ES-I3 (cell line): ENCODE data around the gene JMJD1C.

ENCODE experiments used
- H3K36me3 ChIP-seq: 2 replicates; pipeline ENCODE4 v1.6.1; 2013; ENCODE audit warnings: mild to moderate bottlenecking, low read length, control low read depth, moderate library complexity; ENCODE audit not compliant: insufficient read depth
- H3K4me1 ChIP-seq: 2 replicates; pipeline ENCODE4 v1.6.1; 2013; ENCODE audit warnings: mild to moderate bottlenecking, control low read depth, low read length; ENCODE audit not compliant: insufficient read depth
- H3K9ac ChIP-seq: 2 replicates; pipeline ENCODE4 v1.6.1; 2013; ENCODE audit warnings: low read depth, mild to moderate bottlenecking, low read length, moderate library complexity
- H3K9me3 ChIP-seq: 2 replicates; pipeline ENCODE4 v1.6.1; 2013; ENCODE audit warnings: mild to moderate bottlenecking, low read length, moderate library complexity; ENCODE audit not compliant: control insufficient read depth, insufficient read depth

Gene JMJD1C

GRCh38 chr10:63466144-63466935 is 563 bp upstream of the JMJD1C start:
- H3K4me1 ChIP-seq, result peaks cover 7% of the 10 kb centered on the region
- peak overlapping the region; percentile 91 for H3K9ac ChIP-seq
- H3K36me3 ChIP-seq, result no peaks in the 10 kb centered on the region
- H3K9me3 ChIP-seq, result peaks cover 5% of the 10 kb centered on the region

- Histone ChIP-seq H3K36me3 (no peaks in the 10 kb centered on the region), H3K9ac (peak overlapping the region; percentile 91), H3K9me3 (peaks cover 5% of the 10 kb centered on the region), H3K4me1 (peaks cover 7% of the 10 kb centered on the region)
Measured at GRCh38 chr10:63464402-63465292, 1.1 kb downstream of the JMJD1C start.

- Histone ChIP-seq H3K4me1 (peaks cover 11% of the 10 kb centered on the region), H3K9me3 (peaks cover 5% of the 10 kb centered on the region), H3K36me3 (no peaks in the 10 kb centered on the region), H3K9ac (no peak overlapping the region)
Measured at GRCh38 chr10:63462442-63462841, 3.3 kb downstream of the JMJD1C start.

- no peak overlapping the region for H3K9ac ChIP-seq
- peaks cover 5% of the 10 kb centered on the region for H3K9me3 ChIP-seq
- H3K4me1 ChIP-seq, result peaks cover 21% of the 10 kb centered on the region
- no peaks in the 10 kb centered on the region for H3K36me3 ChIP-seq
Measured at GRCh38 chr10:63458177-63458576, 7.6 kb downstream of the JMJD1C start.

GRCh38 chr10:63457594-63457993 is 8.2 kb downstream of the JMJD1C start:
- Histone ChIP-seq H3K4me1 (peaks cover 21% of the 10 kb centered on the region), H3K9me3 (peaks cover 3% of the 10 kb centered on the region), H3K36me3 (no peaks in the 10 kb centered on the region), H3K9ac (no peak overlapping the region)

- Histone ChIP-seq H3K36me3 (no peaks in the 10 kb centered on the region), H3K4me1 (peaks cover 21% of the 10 kb centered on the region), H3K9ac (no peak overlapping the region), H3K9me3 (no peaks in the 10 kb centered on the region)
Measured at GRCh38 chr10:63456437-63457210, 9.2 kb downstream of the JMJD1C start.

- Histone ChIP-seq H3K9ac (no peak overlapping the region), H3K36me3 (no peaks in the 10 kb centered on the region), H3K4me1 (peaks cover 21% of the 10 kb centered on the region), H3K9me3 (no peaks in the 10 kb centered on the region)
Measured at GRCh38 chr10:63455507-63455906, 10.3 kb downstream of the JMJD1C start.

GRCh38 chr10:63454631-63455030 is 11.1 kb downstream of the JMJD1C start:
- Histone ChIP-seq H3K9me3 (no peaks in the 10 kb centered on the region), H3K4me1 (peaks cover 21% of the 10 kb centered on the region), H3K36me3 (no peaks in the 10 kb centered on the region), H3K9ac (no peak overlapping the region)

- Histone ChIP-seq H3K9me3 (no peaks in the 10 kb centered on the region), H3K4me1 (peaks cover 12% of the 10 kb centered on the region), H3K36me3 (no peaks in the 10 kb centered on the region), H3K9ac (no peak overlapping the region)
Measured at GRCh38 chr10:63452524-63452923, 13.3 kb downstream of the JMJD1C start.

GRCh38 chr10:63446716-63447440 is 18.9 kb downstream of the JMJD1C start:
- Histone ChIP-seq H3K9ac (no peak overlapping the region), H3K36me3 (no peaks in the 10 kb centered on the region), H3K9me3 (no peaks in the 10 kb centered on the region), H3K4me1 (peaks cover under 1% of the 10 kb centered on the region; the same call in 1 of the 2 replicates)

- Histone ChIP-seq H3K4me1 (peaks cover 36% of the 10 kb centered on the region), H3K9ac (no peak overlapping the region)
Measured at GRCh38 chr10:63441404-63441803, 24.4 kb downstream of the JMJD1C start.

GRCh38 chr10:63439607-63440006 is 26.2 kb downstream of the JMJD1C start:
- peaks cover 52% of the 10 kb centered on the region for H3K4me1 ChIP-seq

More at GRCh38 chr10:63441404-63441803, 24.4 kb downstream of the JMJD1C start:
- H3K36me3 ChIP-seq, result no peaks in the 10 kb centered on the region
- no peaks in the 10 kb centered on the region for H3K9me3 ChIP-seq

GRCh38 chr10:63438506-63439498 is 27.0 kb downstream of the JMJD1C start:
- Histone ChIP-seq H3K4me1 (peaks cover 59% of the 10 kb centered on the region), H3K9ac (no peak overlapping the region), H3K9me3 (no peaks in the 10 kb centered on the region), H3K36me3 (no peaks in the 10 kb centered on the region)

More at GRCh38 chr10:63439607-63440006, 26.2 kb downstream of the JMJD1C start:
- Histone ChIP-seq H3K9ac (no peak overlapping the region), H3K9me3 (no peaks in the 10 kb centered on the region), H3K36me3 (no peaks in the 10 kb centered on the region)
